IPS-20b (cell line): ENCODE data around the gene LRRC32.

Source experiments
- H3K27ac ChIP-seq: one replicate; pipeline ENCODE4 v1.5.1; 2013; ENCODE audit warnings: low read length
- H3K27me3 ChIP-seq: 2 replicates; pipeline ENCODE4 v1.6.1; 2013; ENCODE audit warnings: mild to moderate bottlenecking, low read length, inconsistent platforms; ENCODE audit not compliant: insufficient read depth
- H3K36me3 ChIP-seq: 2 replicates; pipeline ENCODE4 v1.6.1; 2013; ENCODE audit warnings: low read depth, mild to moderate bottlenecking, inconsistent platforms, low read length, moderate library complexity; ENCODE audit not compliant: insufficient read depth
- H3K4me1 ChIP-seq: 2 replicates; pipeline ENCODE4 v1.6.1; 2013; ENCODE audit warnings: mild to moderate bottlenecking, control low read depth, inconsistent platforms, low read length, moderate library complexity; ENCODE audit not compliant: insufficient read depth
- H3K4me3 ChIP-seq: 2 replicates; pipeline ENCODE4 v1.5.1; 2013; ENCODE audit warnings: mild to moderate bottlenecking, low read length, inconsistent platforms
- H3K9ac ChIP-seq: 2 replicates; pipeline ENCODE4 v1.6.1; 2013; ENCODE audit warnings: low read depth, mild to moderate bottlenecking, inconsistent platforms, low read length, moderate library complexity
- H3K9me3 ChIP-seq: 2 replicates; pipeline ENCODE4 v1.6.1; 2013; ENCODE audit warnings: mild to moderate bottlenecking, low read depth, low read length, inconsistent platforms; ENCODE audit not compliant: insufficient read depth

Gene LRRC32

GRCh38 chr11:76660533-76661305, 9.8 kb downstream of the LRRC32 start:
- Histone ChIP-seq H3K27me3 (no peaks in the 10 kb centered on the region), H3K4me3 (no peak overlapping the region), H3K9ac (no peak overlapping the region), H3K4me1 (no peaks in the 10 kb centered on the region), H3K36me3 (no peaks in the 10 kb centered on the region), H3K27ac (no peak overlapping the region), H3K9me3 (no peaks in the 10 kb centered on the region)

- H3K4me3 ChIP-seq: no peak overlapping the region
- no peaks in the 10 kb centered on the region for H3K36me3 ChIP-seq
- no peaks in the 10 kb centered on the region for H3K9me3 ChIP-seq
- H3K27ac ChIP-seq: no peak overlapping the region
- H3K9ac ChIP-seq: no peak overlapping the region
- no peaks in the 10 kb centered on the region for H3K27me3 ChIP-seq
- H3K4me1 ChIP-seq: no peaks in the 10 kb centered on the region
Measured at GRCh38 chr11:76659672-76660532, 10.6 kb downstream of the LRRC32 start.

GRCh38 chr11:76658651-76659650, 11.6 kb downstream of the LRRC32 start:
- Histone ChIP-seq H3K36me3 (no peaks in the 10 kb centered on the region), H3K9ac (no peak overlapping the region), H3K9me3 (no peaks in the 10 kb centered on the region), H3K4me3 (no peak overlapping the region), H3K27ac (no peak overlapping the region), H3K27me3 (no peaks in the 10 kb centered on the region), H3K4me1 (no peaks in the 10 kb centered on the region)

- H3K9me3 ChIP-seq: no peaks in the 10 kb centered on the region
- no peaks in the 10 kb centered on the region for H3K27me3 ChIP-seq
- no peak overlapping the region for H3K9ac ChIP-seq
- no peaks in the 10 kb centered on the region for H3K4me1 ChIP-seq
- H3K27ac ChIP-seq: no peak overlapping the region
- H3K36me3 ChIP-seq: no peaks in the 10 kb centered on the region
- no peak overlapping the region for H3K4me3 ChIP-seq
Measured at GRCh38 chr11:76658231-76658630, 12.3 kb downstream of the LRRC32 start.

- no peaks in the 10 kb centered on the region for H3K27me3 ChIP-seq
- H3K4me3 ChIP-seq: no peak overlapping the region
- H3K9ac ChIP-seq: no peak overlapping the region
- no peak overlapping the region for H3K27ac ChIP-seq
- H3K4me1 ChIP-seq: no peaks in the 10 kb centered on the region
- no peaks in the 10 kb centered on the region for H3K36me3 ChIP-seq
- no peaks in the 10 kb centered on the region for H3K9me3 ChIP-seq
Measured at GRCh38 chr11:76657187-76658170, 13.1 kb downstream of the LRRC32 start.

GRCh38 chr11:76656571-76657081, 13.9 kb downstream of the LRRC32 start:
- Histone ChIP-seq H3K27ac (no peak overlapping the region), H3K9me3 (no peaks in the 10 kb centered on the region), H3K27me3 (no peaks in the 10 kb centered on the region), H3K4me3 (no peak overlapping the region), H3K4me1 (no peaks in the 10 kb centered on the region), H3K36me3 (no peaks in the 10 kb centered on the region), H3K9ac (no peak overlapping the region)

GRCh38 chr11:76656050-76656531, 14.5 kb downstream of the LRRC32 start:
- no peak overlapping the region for H3K9ac ChIP-seq
- H3K36me3 ChIP-seq: no peaks in the 10 kb centered on the region
- H3K9me3 ChIP-seq: no peaks in the 10 kb centered on the region
- no peaks in the 10 kb centered on the region for H3K4me1 ChIP-seq
- no peaks in the 10 kb centered on the region for H3K27me3 ChIP-seq
- H3K4me3 ChIP-seq: no peak overlapping the region
- no peak overlapping the region for H3K27ac ChIP-seq

- H3K27me3 ChIP-seq: no peaks in the 10 kb centered on the region
- H3K4me3 ChIP-seq: no peak overlapping the region
- H3K9me3 ChIP-seq: no peaks in the 10 kb centered on the region
- H3K36me3 ChIP-seq: no peaks in the 10 kb centered on the region
- no peak overlapping the region for H3K27ac ChIP-seq
- no peaks in the 10 kb centered on the region for H3K4me1 ChIP-seq
- no peak overlapping the region for H3K9ac ChIP-seq
Measured at GRCh38 chr11:76655501-76656049, 15.0 kb downstream of the LRRC32 start.

GRCh38 chr11:76654980-76655379, 15.6 kb downstream of the LRRC32 start:
- Histone ChIP-seq H3K27ac (no peak overlapping the region), H3K9ac (no peak overlapping the region), H3K9me3 (no peaks in the 10 kb centered on the region), H3K27me3 (no peaks in the 10 kb centered on the region), H3K4me1 (no peaks in the 10 kb centered on the region), H3K4me3 (no peak overlapping the region), H3K36me3 (no peaks in the 10 kb centered on the region)

GRCh38 chr11:76654298-76654851, 16.2 kb downstream of the LRRC32 start:
- Histone ChIP-seq H3K9ac (no peak overlapping the region), H3K27me3 (no peaks in the 10 kb centered on the region), H3K36me3 (no peaks in the 10 kb centered on the region), H3K27ac (no peak overlapping the region), H3K9me3 (no peaks in the 10 kb centered on the region), H3K4me3 (no peak overlapping the region), H3K4me1 (no peaks in the 10 kb centered on the region)
